Left lobe of liver (tissue), 2 donors: ENCODE data around the gene PROC. TPM values are rescaled to one million over a fixed set of nuclear protein-coding genes. Genes with fewer than 3 reads are reported as not detected.
"Not testable (repeated sequence)": the region's sequence is repeated elsewhere in the genome, so short reads cannot be mapped to it uniquely, and the experiment has no call there.

Experiments
- ATAC-seq: fragments of 200-7000 bp; cut with Tn5 transposase; one replicate; pipeline ENCODE4 v1.9.1; 2020; ENCODE audit warnings: mild to moderate bottlenecking, moderate library complexity
- DNase-seq: peaks from one replicate; pipeline ENCODE4 v3.0.0-alpha.2; 2020; ENCODE audit warnings: low spot score
- total RNA-seq: library from RNA; stranded (reverse); gene quantifications from one replicate; pipeline ENCODE4 v1.2.1, GENCODE V29; 2021
- donor health status: DM: no; HTN: no; CAD: no; lungs with moderate emphysema.
- donor health status: DM: no; HTN: yes; CAD: no.

PROC gene
- total RNA-seq, 1 donor from 2014 or later, result 479 TPM

GRCh38 chr2:127425540-127426490, 7.6 kb downstream of the PROC start:
- no peak for ATAC-seq
- no peak for DNase-seq

GRCh38 chr2:127426501-127427354, 8.5 kb downstream of the PROC start:
- ATAC-seq (no peak), DNase-seq (no peak)

DNA sequence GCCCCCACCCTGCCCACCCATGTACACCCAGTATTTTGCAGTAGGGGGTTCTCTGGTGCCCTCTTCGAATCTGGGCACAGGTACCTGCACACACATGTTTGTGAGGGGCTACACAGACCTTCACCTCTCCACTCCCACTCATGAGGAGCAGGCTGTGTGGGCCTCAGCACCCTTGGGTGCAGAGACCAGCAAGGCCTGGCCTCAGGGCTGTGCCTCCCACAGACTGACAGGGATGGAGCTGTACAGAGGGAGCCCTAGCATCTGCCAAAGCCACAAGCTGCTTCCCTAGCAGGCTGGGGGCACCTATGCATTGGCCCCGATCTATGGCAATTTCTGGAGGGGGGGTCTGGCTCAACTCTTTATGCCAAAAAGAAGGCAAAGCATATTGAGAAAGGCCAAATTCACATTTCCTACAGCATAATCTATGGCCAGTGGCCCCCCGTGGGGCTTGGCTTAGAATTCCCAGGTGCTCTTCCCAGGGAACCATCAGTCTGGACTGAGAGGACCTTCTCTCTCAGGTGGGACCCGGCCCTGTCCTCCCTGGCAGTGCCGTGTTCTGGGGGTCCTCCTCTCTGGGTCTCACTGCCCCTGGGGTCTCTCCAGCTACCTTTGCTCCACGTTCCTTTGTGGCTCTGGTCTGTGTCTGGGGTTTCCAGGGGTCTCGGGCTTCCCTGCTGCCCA, 9.3 kb downstream of the PROC start:
- DNase-seq, result no peak
- peak; percentile 5 for ATAC-seq

DNA sequence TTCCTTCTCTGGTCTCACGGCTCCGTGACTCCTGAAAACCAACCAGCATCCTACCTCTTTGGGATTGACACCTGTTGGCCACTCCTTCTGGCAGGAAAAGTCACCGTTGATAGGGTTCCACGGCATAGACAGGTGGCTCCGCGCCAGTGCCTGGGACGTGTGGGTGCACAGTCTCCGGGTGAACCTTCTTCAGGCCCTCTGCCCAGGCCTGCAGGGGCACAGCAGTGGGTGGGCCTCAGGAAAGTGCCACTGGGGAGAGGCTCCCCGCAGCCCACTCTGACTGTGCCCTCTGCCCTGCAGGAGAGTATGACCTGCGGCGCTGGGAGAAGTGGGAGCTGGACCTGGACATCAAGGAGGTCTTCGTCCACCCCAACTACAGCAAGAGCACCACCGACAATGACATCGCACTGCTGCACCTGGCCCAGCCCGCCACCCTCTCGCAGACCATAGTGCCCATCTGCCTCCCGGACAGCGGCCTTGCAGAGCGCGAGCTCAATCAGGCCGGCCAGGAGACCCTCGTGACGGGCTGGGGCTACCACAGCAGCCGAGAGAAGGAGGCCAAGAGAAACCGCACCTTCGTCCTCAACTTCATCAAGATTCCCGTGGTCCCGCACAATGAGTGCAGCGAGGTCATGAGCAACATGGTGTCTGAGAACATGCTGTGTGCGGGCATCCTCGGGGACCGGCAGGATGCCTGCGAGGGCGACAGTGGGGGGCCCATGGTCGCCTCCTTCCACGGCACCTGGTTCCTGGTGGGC, 10.0 kb downstream of the PROC start:
- DNase-seq (no peak), ATAC-seq (peak; percentile 46)

- ATAC-seq (no peak), DNase-seq (no peak)
These were observed 10.5 kb downstream of the PROC start for GRCh38 chr2:127428815-127429109.

DNA sequence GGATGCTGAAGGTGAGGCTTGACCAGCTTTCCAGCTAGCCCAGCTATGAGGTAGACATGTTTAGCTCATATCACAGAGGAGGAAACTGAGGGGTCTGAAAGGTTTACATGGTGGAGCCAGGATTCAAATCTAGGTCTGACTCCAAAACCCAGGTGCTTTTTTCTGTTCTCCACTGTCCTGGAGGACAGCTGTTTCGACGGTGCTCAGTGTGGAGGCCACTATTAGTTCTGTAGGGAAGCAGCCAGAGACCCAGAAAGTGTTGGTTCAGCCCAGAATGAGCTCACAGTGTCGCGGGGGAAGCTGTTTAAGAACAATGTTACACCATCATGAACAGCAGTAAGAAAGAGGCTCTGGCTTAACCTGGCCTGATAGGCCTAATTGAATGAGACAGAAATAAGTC, 11.1 kb downstream of the PROC start:
- DNase-seq, result no peak
- no peak for ATAC-seq

- peak; percentile 18 for ATAC-seq
- no peak for DNase-seq
These were observed 11.7 kb downstream of the PROC start for GRCh38 chr2:127429844-127430425.

DNA sequence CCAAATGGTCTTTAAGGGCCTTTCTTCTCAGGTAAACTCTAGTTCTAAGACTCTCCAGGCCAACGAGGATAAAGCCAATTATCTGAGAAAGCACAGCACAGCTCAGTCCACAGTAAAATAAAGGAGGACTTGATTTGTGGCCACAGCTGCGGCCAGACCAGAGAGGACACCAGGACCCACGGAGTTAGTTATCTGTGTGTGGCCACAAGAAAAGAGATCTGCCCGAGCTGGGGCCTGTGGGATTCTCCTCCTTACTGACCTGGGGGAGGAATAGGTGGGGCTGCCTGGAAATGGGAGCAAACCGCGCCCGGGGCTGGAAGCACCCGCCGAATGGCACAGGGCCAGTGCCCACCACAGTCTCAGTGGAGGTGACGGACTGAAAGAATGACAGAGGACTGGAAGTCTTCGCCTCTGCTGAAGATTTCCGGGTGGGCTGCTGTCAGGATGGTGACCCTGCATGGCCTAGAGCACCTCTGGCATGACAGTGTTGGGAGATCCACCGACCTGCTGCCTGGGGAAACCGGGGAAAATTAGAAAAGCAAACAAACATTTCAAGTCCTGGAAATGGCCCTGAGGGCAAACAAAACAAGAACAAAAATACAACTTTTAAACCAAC, 13.3 kb downstream of the PROC start:
- no peak for DNase-seq
- peak; percentile 47 for ATAC-seq

GRCh38 chr2:127434515-127434914, 16.3 kb downstream of the PROC start:
- no peak for DNase-seq
- no peak for ATAC-seq

GRCh38 chr2:127437056-127437455, 18.8 kb downstream of the PROC start:
- no peak for ATAC-seq
- no peak for DNase-seq

DNA sequence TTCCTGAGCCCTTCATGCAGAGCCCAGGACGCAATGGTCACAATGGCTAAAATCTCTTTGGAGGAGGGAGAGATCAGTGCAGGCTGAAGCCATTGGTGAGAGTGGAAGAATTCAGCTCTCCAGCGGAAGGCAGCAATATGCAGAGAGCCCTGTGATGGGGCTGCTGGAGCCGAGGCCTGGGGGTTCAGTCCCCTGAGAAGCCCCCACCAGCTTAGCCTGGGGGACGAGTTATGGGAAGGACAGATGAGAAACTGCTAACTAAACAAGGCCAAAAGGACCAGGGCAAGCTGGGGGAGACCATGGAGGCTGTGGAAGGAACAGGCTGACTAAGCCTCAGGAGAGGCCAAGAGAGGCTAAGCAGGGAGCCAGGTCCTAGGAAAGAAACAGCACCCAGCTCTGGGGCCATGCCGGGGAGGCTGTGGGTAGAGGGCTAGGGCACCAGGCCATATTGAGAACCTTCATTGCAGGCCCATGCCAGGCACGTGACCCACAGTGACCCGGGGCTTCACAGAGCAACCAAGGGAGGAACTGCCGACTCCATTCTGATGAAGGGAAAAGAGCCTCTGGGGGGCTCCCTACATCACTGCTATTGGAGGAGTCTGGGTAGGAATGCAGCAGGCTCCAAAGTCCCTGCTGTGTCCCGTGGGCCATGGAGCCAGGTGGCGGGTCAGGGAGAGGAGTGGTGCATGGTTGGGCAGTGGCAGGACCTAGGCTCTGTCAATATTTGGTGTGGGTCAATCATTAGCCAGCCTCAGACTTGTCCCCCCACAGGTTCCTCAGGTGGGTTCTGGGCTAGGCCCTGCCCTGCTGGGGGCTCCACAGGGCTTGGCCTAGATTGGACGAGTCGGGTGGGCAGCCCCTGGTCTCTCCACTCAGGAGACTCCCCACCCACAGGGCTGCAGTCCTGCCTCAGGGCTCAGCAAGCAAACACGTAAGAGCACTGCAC, 19.8 kb downstream of the PROC start:
- peak; percentile 95 for DNase-seq
- ATAC-seq, result peak; percentile 95

DNA sequence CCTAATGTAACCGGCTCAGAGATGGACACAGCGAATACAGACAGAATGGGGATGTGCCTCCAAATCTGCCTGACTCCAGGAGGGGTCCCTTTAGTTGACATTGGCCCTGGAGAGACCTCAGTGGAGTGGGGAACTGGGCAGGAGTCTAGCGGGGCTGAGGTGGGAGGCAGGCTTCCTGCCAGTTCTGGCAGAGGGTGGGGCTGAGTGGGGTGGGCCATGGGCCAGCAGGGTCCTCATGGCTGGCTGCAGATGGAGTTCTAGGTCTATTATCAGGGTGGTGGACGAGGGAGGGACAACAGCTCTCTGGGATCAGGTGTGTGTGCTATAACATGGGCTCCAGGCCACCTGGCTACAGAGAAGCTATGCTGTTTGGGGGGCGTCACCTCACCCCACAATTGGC, 21.1 kb downstream of the PROC start:
- ATAC-seq (no peak), DNase-seq (peak; percentile 41)

GRCh38 chr2:127448526-127448925, 30.3 kb downstream of the PROC start:
- ATAC-seq, result no peak
- DNase-seq, result no peak

GRCh38 chr2:127449414-127449813, 31.2 kb downstream of the PROC start:
- no peak for DNase-seq

GRCh38 chr2:127449898-127450297, 31.7 kb downstream of the PROC start:
- ATAC-seq (no peak), DNase-seq (no peak)

More at GRCh38 chr2:127449414-127449813, 31.2 kb downstream of the PROC start:
- ATAC-seq, result no peak

DNA sequence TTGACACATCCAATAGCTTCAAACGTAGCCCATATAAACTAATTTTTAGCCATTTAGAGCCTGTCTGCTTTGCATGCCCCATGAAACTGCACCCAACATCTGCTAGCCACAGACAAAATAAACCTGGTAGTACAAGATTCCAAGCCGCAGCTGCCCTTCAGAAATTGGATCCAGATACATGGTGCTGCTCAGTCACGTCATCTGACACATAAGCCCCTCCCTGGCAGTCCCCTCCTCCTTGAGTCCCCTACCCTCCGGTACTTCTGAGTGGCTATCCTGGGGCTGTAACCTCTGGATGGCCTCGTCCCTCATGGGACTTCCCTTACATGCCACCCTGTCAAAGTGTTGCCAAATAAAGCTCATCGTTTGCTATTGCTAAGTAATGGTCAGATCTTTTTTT, 33.8 kb downstream of the PROC start:
- ATAC-seq, result no peak
- DNase-seq, result no peak

GRCh38 chr2:127452423-127452822, 34.2 kb downstream of the PROC start:
- not testable (repeated sequence) for DNase-seq, ATAC-seq

DNA sequence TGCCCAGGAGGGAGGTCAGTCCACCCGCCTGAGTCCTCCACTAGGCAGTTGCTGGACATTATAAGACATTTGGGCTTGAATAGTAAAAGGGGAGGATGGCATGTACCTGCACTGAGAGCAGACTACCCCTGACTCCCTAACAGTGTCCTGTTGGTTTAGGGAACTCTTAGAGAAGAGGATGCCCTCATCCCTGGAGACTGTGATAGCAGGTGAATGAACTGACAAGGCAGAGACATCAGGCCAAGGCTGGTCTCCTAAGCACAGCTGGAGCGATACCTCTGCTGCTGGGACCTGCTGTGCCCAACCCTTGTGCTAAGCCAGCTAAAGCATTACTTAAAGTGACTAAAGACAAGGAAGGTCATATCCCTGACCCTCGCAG, 34.8 kb downstream of the PROC start:
- DNase-seq (no peak), ATAC-seq (no peak)
